ENCODE results near the gene ZSWIM6.

ZSWIM6 gene

DNA sequence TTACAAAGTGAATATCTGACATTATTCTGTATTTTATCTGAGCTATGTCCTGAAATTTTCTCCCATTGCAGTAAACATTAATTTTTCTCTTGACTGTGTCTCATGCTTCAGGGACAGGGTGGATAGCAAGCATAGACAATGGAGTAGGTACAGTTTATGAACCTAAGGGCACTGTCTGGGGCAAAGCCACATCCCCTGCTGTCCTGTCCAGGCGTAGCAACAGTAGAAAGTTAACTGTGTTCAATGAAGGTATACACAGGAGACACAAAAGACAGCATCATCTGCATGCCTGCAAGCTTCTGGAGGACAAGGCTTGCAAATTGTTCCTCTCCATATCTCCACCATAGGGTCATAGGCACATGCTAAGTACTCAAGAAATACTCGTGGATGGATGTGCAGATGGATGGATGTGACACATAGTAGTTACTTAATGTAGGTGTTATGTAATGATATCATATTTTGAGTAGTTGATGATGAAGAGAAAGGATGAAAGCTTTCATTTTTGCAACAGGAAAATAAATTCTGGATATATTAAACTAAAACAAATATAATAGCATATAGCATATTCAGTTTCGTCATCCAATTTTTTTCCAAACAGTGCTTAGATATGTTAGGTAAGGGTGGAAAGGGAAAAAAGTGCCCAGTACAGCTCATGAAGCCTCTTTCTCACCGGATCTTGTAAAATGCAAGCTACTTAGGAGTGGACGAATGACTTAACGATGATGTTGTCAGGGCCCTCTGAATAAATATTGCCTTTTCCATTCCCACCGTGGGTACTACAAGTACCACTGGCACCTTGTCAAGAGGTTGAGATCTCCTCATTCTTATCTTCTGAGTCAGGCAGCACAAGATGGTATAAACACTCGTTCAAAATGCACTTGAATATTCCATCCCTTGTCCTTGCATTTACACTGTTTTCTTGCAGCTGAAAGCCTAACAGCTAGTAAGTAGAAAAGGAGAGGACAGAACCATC is 19.9 kb upstream of the ZSWIM6 start:
- no peak overlapping the region for H3K4me3 ChIP-seq (ENCODE audit: low read depth, low read length)
- no peak for DNase-seq (ENCODE audit: low read depth)
- TF ChIP-seq, protein P1, sequence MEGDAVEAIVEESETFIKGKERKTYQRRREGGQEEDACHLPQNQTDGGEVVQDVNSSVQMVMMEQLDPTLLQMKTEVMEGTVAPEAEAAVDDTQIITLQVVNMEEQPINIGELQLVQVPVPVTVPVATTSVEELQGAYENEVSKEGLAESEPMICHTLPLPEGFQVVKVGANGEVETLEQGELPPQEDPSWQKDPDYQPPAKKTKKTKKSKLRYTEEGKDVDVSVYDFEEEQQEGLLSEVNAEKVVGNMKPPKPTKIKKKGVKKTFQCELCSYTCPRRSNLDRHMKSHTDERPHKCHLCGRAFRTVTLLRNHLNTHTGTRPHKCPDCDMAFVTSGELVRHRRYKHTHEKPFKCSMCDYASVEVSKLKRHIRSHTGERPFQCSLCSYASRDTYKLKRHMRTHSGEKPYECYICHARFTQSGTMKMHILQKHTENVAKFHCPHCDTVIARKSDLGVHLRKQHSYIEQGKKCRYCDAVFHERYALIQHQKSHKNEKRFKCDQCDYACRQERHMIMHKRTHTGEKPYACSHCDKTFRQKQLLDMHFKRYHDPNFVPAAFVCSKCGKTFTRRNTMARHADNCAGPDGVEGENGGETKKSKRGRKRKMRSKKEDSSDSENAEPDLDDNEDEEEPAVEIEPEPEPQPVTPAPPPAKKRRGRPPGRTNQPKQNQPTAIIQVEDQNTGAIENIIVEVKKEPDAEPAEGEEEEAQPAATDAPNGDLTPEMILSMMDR (IDR thresholded peaks at IDR 0.05; ENCODE audit: insufficient read depth, low read depth, low read length, missing control alignments) = no peak

DNA sequence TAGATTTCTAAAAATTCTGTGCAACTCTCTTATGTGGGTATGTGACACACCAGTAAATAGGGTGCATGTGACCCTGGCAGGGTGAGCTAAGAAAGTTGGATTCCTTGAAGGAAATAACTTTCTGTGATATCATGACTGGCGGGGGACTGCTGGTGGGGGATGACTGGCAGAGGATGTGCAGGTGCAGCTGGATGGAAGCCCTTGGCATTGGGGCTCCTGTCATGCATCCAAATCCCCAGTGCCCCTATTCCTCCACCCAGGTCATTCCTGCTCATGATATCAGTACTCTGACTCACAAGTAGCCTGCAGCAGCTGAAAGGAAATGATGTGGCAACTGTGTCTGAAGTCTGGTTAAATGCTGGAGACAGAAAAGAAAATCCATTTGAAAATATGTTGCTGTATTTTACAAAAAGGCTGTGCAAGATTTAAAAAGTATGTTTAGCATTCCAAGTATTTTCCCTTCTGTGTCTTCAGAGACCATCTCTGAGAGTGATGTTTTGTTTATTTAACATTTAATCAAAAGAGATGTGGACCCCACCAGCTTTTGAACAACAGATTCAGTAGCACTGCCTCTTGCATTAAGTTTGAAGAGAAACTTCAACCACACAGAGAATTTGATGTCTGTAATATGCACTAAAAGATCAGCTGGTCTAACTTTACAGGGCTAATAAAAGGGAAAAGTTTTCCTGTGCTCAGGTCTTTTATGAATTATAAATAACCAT is 17.9 kb upstream of the ZSWIM6 start:
- no peak for DNase-seq (ENCODE audit: low read depth)
- H3K4me3 ChIP-seq (ENCODE audit: low read depth, low read length) = no peak overlapping the region
- TF ChIP-seq, protein P1 (IDR thresholded peaks at IDR 0.05; ENCODE audit: insufficient read depth, low read depth, low read length, missing control alignments) = no peak

DNA sequence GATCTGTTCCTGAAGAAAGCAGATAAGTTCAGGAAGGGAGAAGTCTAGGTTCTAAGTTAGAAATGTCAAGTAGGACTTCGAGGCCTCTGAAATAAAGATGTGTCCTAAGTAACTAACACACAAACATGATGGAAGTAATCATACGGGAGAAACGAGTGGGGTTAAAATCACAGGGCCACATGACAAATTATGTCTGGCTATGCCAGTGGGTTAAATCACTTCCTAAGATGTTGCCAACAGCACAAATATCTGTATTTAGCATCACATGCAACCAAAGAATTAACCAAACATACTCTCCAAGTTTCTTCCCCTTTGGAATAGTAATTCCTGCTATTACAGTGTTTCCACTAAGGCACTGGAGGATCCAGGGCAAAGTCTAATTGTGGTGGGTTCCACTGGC is 13.7 kb upstream of the ZSWIM6 start:
- no peak overlapping the region for H3K4me3 ChIP-seq (ENCODE audit: low read depth, low read length)
- TF ChIP-seq, protein P1 (IDR thresholded peaks at IDR 0.05; ENCODE audit: insufficient read depth, low read depth, low read length, missing control alignments) = no peak
- no peak for DNase-seq (ENCODE audit: low read depth)

DNA sequence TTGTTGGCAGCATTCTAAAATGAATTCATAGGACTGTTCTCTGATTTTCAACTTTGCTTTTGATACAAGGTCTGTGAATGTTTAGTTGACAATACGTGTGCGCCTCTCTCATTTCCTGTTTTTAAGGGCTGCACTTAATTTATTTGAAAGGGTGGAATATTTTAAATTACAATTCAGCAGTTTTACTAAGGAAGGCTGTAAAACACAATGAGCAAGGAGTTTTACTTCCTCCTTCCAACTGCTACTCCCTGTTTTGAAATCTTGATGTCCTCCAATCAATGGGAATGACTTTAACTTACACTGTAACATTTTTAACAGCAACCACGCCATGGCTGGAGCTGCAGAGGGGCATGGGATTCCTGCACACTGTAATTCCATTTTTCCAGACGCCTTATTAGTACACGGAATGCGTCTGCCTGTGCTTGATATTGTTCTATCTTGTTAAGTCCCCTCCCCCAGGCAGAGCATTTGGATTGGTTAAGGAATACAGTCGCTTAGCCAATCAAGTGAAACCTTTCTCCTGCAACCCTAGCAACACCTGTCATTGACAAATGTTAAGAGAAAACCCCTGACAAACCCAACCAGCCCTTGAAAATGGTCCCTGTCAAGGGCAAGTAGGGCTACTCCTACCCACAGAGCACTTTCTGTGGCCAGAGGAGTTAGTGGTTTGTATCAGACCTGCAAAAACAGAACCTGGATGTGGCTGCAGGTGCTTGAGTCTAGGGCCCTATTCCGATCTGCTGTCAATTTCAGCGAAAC is 12.5 kb upstream of the ZSWIM6 start:
- peak; percentile 94 for DNase-seq (ENCODE audit: low read depth)
- TF ChIP-seq, protein P1 (IDR thresholded peaks at IDR 0.05; ENCODE audit: insufficient read depth, low read depth, low read length, missing control alignments) = no peak
- no peak overlapping the region for H3K4me3 ChIP-seq (ENCODE audit: low read depth, low read length)

DNA sequence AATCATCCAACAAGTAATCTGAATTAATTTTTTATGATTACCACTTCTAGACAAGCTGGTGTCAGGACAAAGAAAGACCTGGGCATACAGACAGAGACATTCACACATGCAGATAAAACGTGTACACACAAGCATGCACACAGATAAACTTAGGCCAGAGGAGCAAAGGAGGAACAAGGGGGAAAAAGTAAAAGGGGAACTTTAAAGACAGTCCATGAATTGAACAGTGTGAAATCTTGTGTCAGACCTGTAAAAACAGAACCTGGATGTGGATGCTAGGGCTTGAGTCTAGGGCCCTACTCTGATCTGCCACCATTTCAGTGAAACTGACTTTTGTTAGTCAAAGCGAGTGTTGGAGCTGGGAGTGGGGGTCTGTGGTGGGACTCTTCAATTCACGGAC is 11.2 kb upstream of the ZSWIM6 start:
- no peak overlapping the region for H3K4me3 ChIP-seq (ENCODE audit: low read depth, low read length)
- no peak for DNase-seq (ENCODE audit: low read depth)
- TF ChIP-seq, protein P1 (IDR thresholded peaks at IDR 0.05; ENCODE audit: insufficient read depth, low read depth, low read length, missing control alignments) = no peak

DNA sequence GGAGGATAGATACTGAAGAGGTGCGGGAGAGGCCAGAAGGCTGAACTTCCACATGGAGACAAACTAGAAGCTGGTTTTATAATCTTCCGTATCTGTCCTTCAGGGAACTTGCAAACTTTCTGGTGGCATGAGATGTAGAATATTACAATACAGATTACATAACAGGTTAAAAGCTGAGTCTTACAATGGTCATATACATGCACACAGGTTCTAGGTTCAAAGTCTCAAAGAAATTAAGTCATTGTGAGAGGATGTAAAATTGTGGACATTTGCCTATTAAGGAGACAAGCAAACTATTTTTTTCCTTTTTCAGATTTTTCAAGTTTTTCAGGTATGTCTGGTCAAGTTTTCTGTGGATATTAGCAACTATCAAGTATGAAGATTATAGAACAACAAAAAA is 10.4 kb upstream of the ZSWIM6 start:
- TF ChIP-seq, protein P1 (IDR thresholded peaks at IDR 0.05; ENCODE audit: insufficient read depth, low read depth, low read length, missing control alignments) = no peak
- DNase-seq (ENCODE audit: low read depth) = no peak
- no peak overlapping the region for H3K4me3 ChIP-seq (ENCODE audit: low read depth, low read length)

Measured in GM12865 (cell line).